ENCODE measurements around the gene CRELD2.

GRCh38 chr22:49961005-49961600, 42.7 kb downstream of the CRELD2 start:
- TF ChIP-seq POLR2AphosphoS5 (IDR thresholded peaks at IDR 0.05; ENCODE audit: borderline replicate concordance, low read depth, low read length) (no peak), EZH2 (IDR thresholded peaks at IDR 0.05) (no peak)

All from SK-N-MC (cell line).